ENCODE measurements around the gene UQCC2. TPM values are rescaled to one million over a fixed set of nuclear protein-coding genes. Genes with fewer than 3 reads are reported as not detected.

UQCC2 gene
- total and polyA plus RNA-seq, 2 of the 8 experiments (the other 6 are each of a cell fraction or from before 2014, with no cell fraction given): 52.1 to 104 TPM

DNA sequence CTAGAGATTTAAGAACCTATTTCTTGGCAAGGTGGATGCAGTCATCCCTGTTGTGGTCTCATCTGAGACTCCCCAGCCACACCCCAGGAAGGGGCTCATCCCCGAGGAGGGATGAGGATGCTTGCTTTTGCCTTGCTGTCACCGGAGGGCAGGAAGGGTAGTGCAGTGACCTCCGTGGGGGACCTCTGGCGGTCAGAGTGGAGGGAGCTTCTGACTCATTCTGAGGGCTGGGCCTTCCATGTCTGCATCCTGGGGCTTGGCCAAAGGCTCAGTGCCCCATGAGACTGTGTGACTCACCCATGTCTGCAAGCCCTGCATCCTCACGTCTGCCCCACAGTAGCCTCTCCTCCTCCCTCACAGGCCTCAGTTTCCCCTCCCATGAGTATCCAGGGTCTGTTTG is 38.7 kb downstream of the UQCC2 start:
- Histone ChIP-seq H2BK15ac (ENCODE audit: low read length) (no peak overlapping the region), H3K27ac (ENCODE audit: low read depth, low read length) (no peak overlapping the region), H3K27me3 (replicated peaks in 1 of 4; ENCODE audit: control insufficient read depth in 3 of 4, extremely low read depth in 1 of 4, insufficient read depth in 3 of 4, low read length in 3 of 4) (no peaks in the 10 kb centered on the region), H3K9ac (replicated peaks in 1 of 4; ENCODE audit: extremely low read depth in 1 of 4, low read depth in 3 of 4, low read length in 3 of 4) (no peak overlapping the region), H3K18ac (ENCODE audit: extremely low read depth, low read length) (no peak overlapping the region), H3K23me2 (ENCODE audit: low read depth, low read length) (no peaks in the 10 kb centered on the region), H2BK12ac (ENCODE audit: low read depth, low read length) (no peak overlapping the region), H2AFZ (ENCODE audit: low read length) (no peak overlapping the region), H4K5ac (ENCODE audit: insufficient read length, low read depth, low read length) (no peak overlapping the region), H2AK5ac (ENCODE audit: low read depth, low read length) (no peak overlapping the region), H3K4ac (replicated peaks; ENCODE audit: insufficient read length, low read depth, low read length) (no peak overlapping the region), H3K23ac (ENCODE audit: insufficient read length) (no peak overlapping the region), H3K4me1 (replicated peaks in 1 of 4; ENCODE audit: control insufficient read depth in 3 of 4, insufficient read depth in 4 of 4, low read length in 3 of 4) (peaks cover 0 to 3% (median 1%) of the 10 kb centered on the region in 4 experiments; a peak in 1 of 7 replicates), H3K4me3 (ENCODE audit: extremely low read depth in 1 of 4, insufficient read depth in 2 of 4, low read depth in 3 of 4, low read length in 4 of 4) (no peak overlapping the region), H3K79me2 (ENCODE audit: control insufficient read depth in 1 of 2, insufficient read depth in 2 of 2, low read length in 2 of 2) (no peaks in the 10 kb centered on the region), H2BK20ac (ENCODE audit: low read length) (no peak overlapping the region), H3K4me2 (ENCODE audit: insufficient read depth in 1 of 2, low read depth in 2 of 2, low read length in 2 of 2) (no peak overlapping the region), H4K8ac (ENCODE audit: extremely low read depth, insufficient read depth, low read length) (no peak overlapping the region), H3K79me1 (ENCODE audit: low read depth, low read length) (no peaks in the 10 kb centered on the region), H3K9me3 (ENCODE audit: insufficient read depth in 2 of 2, low read depth in 1 of 2, low read length in 1 of 2) (no peaks in the 10 kb centered on the region), H3K56ac (replicated peaks; ENCODE audit: insufficient read length, low read depth, low read length) (no peak overlapping the region), H2BK5ac (ENCODE audit: low read depth, low read length) (no peak overlapping the region), H3K14ac (ENCODE audit: insufficient read length) (no peak overlapping the region), H2BK120ac (replicated peaks; ENCODE audit: low read depth, low read length) (no peak overlapping the region), H4K91ac (replicated peaks; ENCODE audit: insufficient read length, low read length) (no peak overlapping the region), H3K36me3 (ENCODE audit: control insufficient read depth in 2 of 4, insufficient read depth in 4 of 4, low read length in 3 of 4) (peaks cover 8 to 30% (median 18%) of the 10 kb centered on the region in 4 experiments), H4K20me1 (replicated peaks in 1 of 2; ENCODE audit: control insufficient read depth in 1 of 2, insufficient read depth in 2 of 2, low read length in 2 of 2) (peaks cover 2 to 6% of the 10 kb centered on the region in 2 experiments)
- DNase-seq (ENCODE audit: low read depth in 1 of 2, low spot score in 2 of 2): no peak
- TF ChIP-seq JUND (IDR thresholded peaks at IDR 0.05; ENCODE audit: low read length): 0 out of 2 replicates have a peak, but pooled peaks have one; percentile 28
- TF ChIP-seq, protein P1, sequence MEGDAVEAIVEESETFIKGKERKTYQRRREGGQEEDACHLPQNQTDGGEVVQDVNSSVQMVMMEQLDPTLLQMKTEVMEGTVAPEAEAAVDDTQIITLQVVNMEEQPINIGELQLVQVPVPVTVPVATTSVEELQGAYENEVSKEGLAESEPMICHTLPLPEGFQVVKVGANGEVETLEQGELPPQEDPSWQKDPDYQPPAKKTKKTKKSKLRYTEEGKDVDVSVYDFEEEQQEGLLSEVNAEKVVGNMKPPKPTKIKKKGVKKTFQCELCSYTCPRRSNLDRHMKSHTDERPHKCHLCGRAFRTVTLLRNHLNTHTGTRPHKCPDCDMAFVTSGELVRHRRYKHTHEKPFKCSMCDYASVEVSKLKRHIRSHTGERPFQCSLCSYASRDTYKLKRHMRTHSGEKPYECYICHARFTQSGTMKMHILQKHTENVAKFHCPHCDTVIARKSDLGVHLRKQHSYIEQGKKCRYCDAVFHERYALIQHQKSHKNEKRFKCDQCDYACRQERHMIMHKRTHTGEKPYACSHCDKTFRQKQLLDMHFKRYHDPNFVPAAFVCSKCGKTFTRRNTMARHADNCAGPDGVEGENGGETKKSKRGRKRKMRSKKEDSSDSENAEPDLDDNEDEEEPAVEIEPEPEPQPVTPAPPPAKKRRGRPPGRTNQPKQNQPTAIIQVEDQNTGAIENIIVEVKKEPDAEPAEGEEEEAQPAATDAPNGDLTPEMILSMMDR (IDR thresholded peaks at IDR 0.05; ENCODE audit: control extremely low read depth in 1 of 3, insufficient read depth in 1 of 3, low read depth in 1 of 3, low read length in 3 of 3): peak in 2 of 3 experiments; percentile 45 to 73; a peak in 3 of 4 replicates
- no peak for TF ChIP-seq SIX5 (IDR thresholded peaks at IDR 0.05; ENCODE audit: low read depth, low read length)
- TF ChIP-seq SP2 (IDR thresholded peaks at IDR 0.05; ENCODE audit: low read length): no peak
- no peak for TF ChIP-seq RFX5 (IDR thresholded peaks at IDR 0.05; ENCODE audit: borderline replicate concordance, low read depth, low read length)
- TF ChIP-seq, protein P2, sequence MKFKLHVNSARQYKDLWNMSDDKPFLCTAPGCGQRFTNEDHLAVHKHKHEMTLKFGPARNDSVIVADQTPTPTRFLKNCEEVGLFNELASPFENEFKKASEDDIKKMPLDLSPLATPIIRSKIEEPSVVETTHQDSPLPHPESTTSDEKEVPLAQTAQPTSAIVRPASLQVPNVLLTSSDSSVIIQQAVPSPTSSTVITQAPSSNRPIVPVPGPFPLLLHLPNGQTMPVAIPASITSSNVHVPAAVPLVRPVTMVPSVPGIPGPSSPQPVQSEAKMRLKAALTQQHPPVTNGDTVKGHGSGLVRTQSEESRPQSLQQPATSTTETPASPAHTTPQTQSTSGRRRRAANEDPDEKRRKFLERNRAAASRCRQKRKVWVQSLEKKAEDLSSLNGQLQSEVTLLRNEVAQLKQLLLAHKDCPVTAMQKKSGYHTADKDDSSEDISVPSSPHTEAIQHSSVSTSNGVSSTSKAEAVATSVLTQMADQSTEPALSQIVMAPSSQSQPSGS (IDR thresholded peaks at IDR 0.05; ENCODE audit: low read length): no peak
- peak; percentile 48 to 56 for TF ChIP-seq RAD21 (IDR thresholded peaks at IDR 0.05 in 1 of 2, conservative IDR thresholded peaks at IDR 0.05 in 1 of 2; ENCODE audit: low read depth in 2 of 2, low read length in 2 of 2)
- ChIA-PET CTCF (ENCODE audit: partially characterized antibody) (interaction anchor here (0.7 to 12.7 kb wide), 12 partner anchors 11 to 84 kb away, joined by 3 to 131 read pairs (median 6); no protein-coding TSS in a partner anchor), POLR2A (ENCODE audit: partially characterized antibody) (interaction anchor here (0.5 to 1.4 kb wide), 5 partner anchors 10 to 728 kb away, joined by 3 to 5 read pairs (median 3); partner anchors contain the start of gene ITPR3)
- 85% methylated on average over 5 of the region's 5 CpGs; no CpG with 5 or more reads in 1 of the 2 experiments for WGBS, 2 experiments (ENCODE audit: extremely low coverage in 1 of 2, insufficient coverage in 1 of 2, insufficient read length in 1 of 2, insufficient replicate concordance in 2 of 2, low coverage in 1 of 2, low lambda C conversion rate in 2 of 2, missing lambda C conversion rate in 1 of 2)
- no peak for FAIRE-seq
